H1 (cell line): ENCODE data around the gene FFAR2. TPM values are rescaled to one million over a fixed set of nuclear protein-coding genes. Genes with fewer than 3 reads are reported as not detected.

ENCODE experiments used
- EP300 ChIP-seq, 2 experiments: IDR thresholded peaks; 1 replicate in 1 of 2; 2 replicates in 1 of 2; pipeline ENCODE4 v1.6.1; 2011 to 2012; ENCODE audit warnings: low read depth in 2 of 2, low read length in 2 of 2, mild to moderate bottlenecking in 2 of 2, borderline replicate concordance in 1 of 2, inconsistent platforms in 1 of 2, moderate library complexity in 1 of 2
- HDAC6 ChIP-seq: IDR thresholded peaks from one replicate; pipeline ENCODE4 v1.7.1; 2012; ENCODE audit warnings: low read depth, mild to moderate bottlenecking, inconsistent platforms, low read length, moderate library complexity
- JUN ChIP-seq: IDR thresholded peaks from 2 replicates; pipeline ENCODE4 v1.6.1; 2011; ENCODE audit warnings: low read depth, mild to moderate bottlenecking, improper control_type of control experiment, low read length
- polyA plus RNA-seq, 7 experiments: library from polyadenylated mRNA; depleted of rRNA in 3 of 7; stranded (reverse) in 5 of 7; unstranded in 2 of 7; fragments of >200 nt in 5 of 7; fragments of 200-250 nt in 2 of 7; gene quantifications; 1 replicate in 5 of 7; 2 replicates in 1 of 7; 4 replicates in 1 of 7; pipeline versions ENCODE4 v1.2.1 to v1.2.3, GENCODE V29; 2011 to 2013; ENCODE audit warnings: missing spikeins in 2 of 7, mixed read lengths in 2 of 7
- total RNA-seq: library from RNA; stranded (reverse); fragmentation: NEBNext Ultra II Directional; extraction: Animal tissue kit (Norgen Biotek cat#: 25700); gene quantifications from 2 replicates; pipeline ENCODE4 v1.2.1, GENCODE V29; 2021

FFAR2 gene
- total and polyA plus RNA-seq, 2 of the 8 experiments (the other 6 are each of a cell fraction or from before 2014, with no cell fraction given) = not detected

DNA sequence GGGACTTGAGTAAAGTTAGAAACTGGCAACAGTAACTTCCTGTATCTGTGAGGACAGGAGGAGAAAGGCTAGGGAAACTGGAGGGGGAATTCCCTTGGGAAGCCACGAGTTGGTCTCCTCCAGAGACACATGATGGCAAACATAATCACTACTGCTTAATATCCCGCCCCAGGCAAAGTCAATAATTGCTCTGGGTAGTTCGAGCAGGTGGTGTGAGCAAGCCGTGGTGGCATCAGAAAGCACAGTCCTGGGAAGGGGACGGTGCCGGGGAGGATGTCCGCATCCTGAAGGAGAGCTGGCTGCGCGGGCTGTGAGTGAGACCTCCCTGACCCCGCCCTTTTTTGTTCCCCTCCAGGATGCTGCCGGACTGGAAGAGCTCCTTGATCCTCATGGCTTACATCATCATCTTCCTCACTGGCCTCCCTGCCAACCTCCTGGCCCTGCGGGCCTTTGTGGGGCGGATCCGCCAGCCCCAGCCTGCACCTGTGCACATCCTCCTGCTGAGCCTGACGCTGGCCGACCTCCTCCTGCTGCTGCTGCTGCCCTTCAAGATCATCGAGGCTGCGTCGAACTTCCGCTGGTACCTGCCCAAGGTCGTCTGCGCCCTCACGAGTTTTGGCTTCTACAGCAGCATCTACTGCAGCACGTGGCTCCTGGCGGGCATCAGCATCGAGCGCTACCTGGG lies 1.4 kb downstream of the FFAR2 start (continued):
- no peak for TF ChIP-seq JUN
- no peak for TF ChIP-seq EP300 (IDR thresholded peaks at IDR 0.05; ENCODE audit: borderline replicate concordance in 1 of 2, low read depth in 2 of 2, low read length in 2 of 2)
- TF ChIP-seq HDAC6 = no peak
